SU-DHL-6 (cell line): ENCODE data around the gene E4F1.

Source experiments
- H2AFZ ChIP-seq: fragments of 200-600 bp; sonication (generic); 2 replicates; pipeline ENCODE4 v1.6.1; 2014; ENCODE audit warnings: low read depth, mild to moderate bottlenecking, moderate library complexity, mixed read lengths, antibody characterized with exemption, low read length; ENCODE audit not compliant: severe bottlenecking
- H3F3A ChIP-seq: fragments of 200-600 bp; shearing (Covaris generic); 2 replicates; pipeline ENCODE4 v1.6.0; 2016; ENCODE audit warnings: antibody characterized with exemption, mild to moderate bottlenecking; ENCODE audit not compliant: insufficient read depth
- H3K27ac ChIP-seq: fragments of 200-600 bp; sonication (generic); 2 replicates; pipeline ENCODE4 v1.5.1; 2016; ENCODE audit warnings: low read depth, mild to moderate bottlenecking, low read length, moderate library complexity, mixed read lengths
- H3K27me3 ChIP-seq: fragments of 200-600 bp; sonication (generic), shearing (Covaris generic); 2 replicates; pipeline ENCODE4 v1.6.0; 2014; ENCODE audit warnings: mild to moderate bottlenecking, low read length
- H3K36me3 ChIP-seq: fragments of 200-600 bp; sonication (generic); 2 replicates; pipeline ENCODE4 v1.6.1; 2014; ENCODE audit warnings: mild to moderate bottlenecking, low read length, mixed read lengths
- H3K4me2 ChIP-seq: fragments of 300-600, 200-600 bp; shearing (Covaris generic), sonication (generic); 2 replicates; pipeline ENCODE4 v1.6.0; 2014; ENCODE audit warnings: low read length, low read depth, mild to moderate bottlenecking; ENCODE audit not compliant: poor library complexity, severe bottlenecking
- H3K4me3 ChIP-seq: fragments of 200-600 bp; sonication (generic); 2 replicates; pipeline ENCODE4 v1.5.1; 2014; ENCODE audit warnings: antibody characterized with exemption, low read length, mild to moderate bottlenecking, mixed read lengths; ENCODE audit not compliant: insufficient read depth, poor library complexity, severe bottlenecking
- H3K79me2 ChIP-seq: fragments of 200-600 bp; sonication (generic); 2 replicates; pipeline ENCODE4 v1.6.1; 2014; ENCODE audit warnings: mild to moderate bottlenecking, low read length, moderate library complexity; ENCODE audit not compliant: insufficient read depth
- H3K9ac ChIP-seq: fragments of 200-600 bp; sonication (generic); 2 replicates; pipeline ENCODE4 v1.7.0; 2014; ENCODE audit warnings: mild to moderate bottlenecking, low read length
- H3K9me2 ChIP-seq: fragments of 200-600 bp; sonication (generic); replicated peaks from 2 replicates; pipeline ENCODE4 v1.6.1; 2014; ENCODE audit warnings: low read length; ENCODE audit not compliant: insufficient read depth
- H3K9me3 ChIP-seq: fragments of 200-600 bp; sonication (generic); 2 replicates; pipeline ENCODE4 v1.6.1; 2014; ENCODE audit warnings: low read length, mixed read lengths; ENCODE audit not compliant: insufficient read depth
- H4K20me1 ChIP-seq: fragments of 200-600 bp; sonication (generic); 2 replicates; pipeline ENCODE4 v1.6.1; 2014; ENCODE audit warnings: low read depth, mild to moderate bottlenecking, antibody characterized with exemption, low read length, moderate library complexity, mixed read lengths
- CTCF ChIP-seq: fragments of 200-600 bp; sonication (generic); IDR thresholded peaks from one replicate; pipeline ENCODE4 v1.5.1; 2017; ENCODE audit warnings: antibody characterized with exemption, mild to moderate bottlenecking, low read length, moderate library complexity; ENCODE audit not compliant: insufficient read depth, poor library complexity, severe bottlenecking
- EZH2phosphoT487 ChIP-seq: fragments of 200-600 bp; sonication (generic), shearing (Covaris generic); conservative IDR thresholded peaks from 2 replicates; pipeline ENCODE4 v1.6.1; 2018; ENCODE audit warnings: mild to moderate bottlenecking, antibody characterized with exemption, low read length, moderate library complexity, mixed read lengths

E4F1 gene

GRCh38 chr16:2175454-2175853 lies 47.9 kb upstream of the E4F1 start:
- Histone ChIP-seq H3K9me3 (no peaks in the 10 kb centered on the region), H3K4me3 (no peak overlapping the region), H3F3A (no peaks in the 10 kb centered on the region), H3K79me2 (no peaks in the 10 kb centered on the region), H3K36me3 (no peaks in the 10 kb centered on the region), H3K9ac (no peak overlapping the region), H3K9me2 (no peaks in the 10 kb centered on the region), H4K20me1 (no peaks in the 10 kb centered on the region), H3K4me2 (no peak overlapping the region), H3K27me3 (no peaks in the 10 kb centered on the region), H2AFZ (no peak overlapping the region), H3K27ac (no peak overlapping the region)
- TF ChIP-seq EZH2phosphoT487 (no peak), CTCF (no peak)

- Histone ChIP-seq H3K79me2 (no peaks in the 10 kb centered on the region), H3K36me3 (no peaks in the 10 kb centered on the region)
- TF ChIP-seq EZH2phosphoT487 = no peak
- no peak for TF ChIP-seq CTCF
These were observed 47.3 kb upstream of the E4F1 start for GRCh38 chr16:2176047-2176446.

GRCh38 chr16:2177101-2177500 lies 46.3 kb upstream of the E4F1 start:
- no peak overlapping the region for H3K9ac ChIP-seq
- no peak overlapping the region for H2AFZ ChIP-seq
- no peak for TF ChIP-seq EZH2phosphoT487
- no peak for TF ChIP-seq CTCF
- no peaks in the 10 kb centered on the region for H3K79me2 ChIP-seq
- H3K9me3 ChIP-seq = no peaks in the 10 kb centered on the region
- H3K27ac ChIP-seq = no peak overlapping the region
- H3K9me2 ChIP-seq = no peaks in the 10 kb centered on the region
- H3K4me3 ChIP-seq = no peak overlapping the region
- no peaks in the 10 kb centered on the region for H3K36me3 ChIP-seq
- no peaks in the 10 kb centered on the region for H3F3A ChIP-seq
- no peaks in the 10 kb centered on the region for H4K20me1 ChIP-seq
- no peak overlapping the region for H3K4me2 ChIP-seq
- no peaks in the 10 kb centered on the region for H3K27me3 ChIP-seq

More at GRCh38 chr16:2176047-2176446, 47.3 kb upstream of the E4F1 start:
- Histone ChIP-seq H2AFZ (no peak overlapping the region), H3K9me2 (no peaks in the 10 kb centered on the region), H3K9me3 (no peaks in the 10 kb centered on the region), H3K27me3 (no peaks in the 10 kb centered on the region), H4K20me1 (no peaks in the 10 kb centered on the region), H3K9ac (no peak overlapping the region), H3K4me3 (no peak overlapping the region), H3K4me2 (no peak overlapping the region), H3F3A (no peaks in the 10 kb centered on the region), H3K27ac (no peak overlapping the region)
